Keratinocyte (primary cell): ENCODE data around the gene LPXN.
A peak's percentile ranks its signal among the peaks of the same experiment; 100 is the strongest.

Source experiments
- CTCF ChIP-seq, 3 experiments: IDR thresholded peaks in 1 of 3; conservative IDR thresholded peaks in 1 of 3; optimal IDR thresholded peaks in 1 of 3; 2 replicates in 2 of 3; 3 replicates in 1 of 3; pipeline versions ENCODE3 to v1.5.1; 2011; ENCODE audit warnings: low read length in 3 of 3, mild to moderate bottlenecking in 3 of 3, moderate library complexity in 2 of 3, control low read depth in 1 of 3, inconsistent platforms in 1 of 3; ENCODE audit not compliant: insufficient read depth in 2 of 3; ENCODE audit errors: extremely low read depth in 1 of 3
- EZH2 ChIP-seq: IDR thresholded peaks from one replicate; pipeline ENCODE4 v1.6.1; 2012; ENCODE audit warnings: inconsistent platforms, mild to moderate bottlenecking, low read length, moderate library complexity

DNA sequence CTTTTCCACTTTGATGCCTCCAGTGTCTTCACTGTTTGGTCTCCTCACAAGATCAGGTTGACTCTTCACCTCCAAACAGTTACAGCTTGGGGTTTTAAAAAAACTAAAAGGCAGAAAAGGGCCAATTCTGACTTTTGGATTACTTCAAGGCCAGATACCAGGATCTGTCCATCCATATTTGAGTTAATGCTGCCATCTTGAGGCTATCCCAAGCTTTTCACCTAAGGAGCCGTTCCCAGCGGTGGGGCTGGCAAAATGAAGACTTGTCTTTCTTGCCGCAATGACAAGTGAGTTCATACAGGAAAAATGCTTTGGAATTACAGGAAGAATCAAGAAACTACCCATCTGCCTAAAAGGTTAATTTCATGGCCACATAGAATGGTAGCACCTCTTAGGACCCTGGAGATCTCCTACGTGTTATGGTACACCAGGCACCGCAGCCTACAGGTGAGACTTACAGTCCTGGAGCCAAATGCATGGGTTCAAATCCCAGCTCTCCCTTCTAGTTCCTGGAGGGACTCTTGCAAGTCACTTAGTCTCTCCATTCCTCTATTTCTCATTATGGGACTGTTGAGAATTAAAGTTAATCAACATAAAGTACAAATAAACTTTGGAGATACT, 61.8 kb downstream of the LPXN start:
- TF ChIP-seq CTCF (optimal IDR thresholded peaks at IDR 0.05 in 1 of 3, IDR thresholded peaks at IDR 0.05 in 1 of 3, conservative IDR thresholded peaks at IDR 0.05 in 1 of 3; ENCODE audit: extremely low read depth in 1 of 3, insufficient read depth in 2 of 3, low read length in 3 of 3): peak; percentile 58 to 81 (median 70)
- TF ChIP-seq EZH2: no peak
